Body of pancreas (tissue), 4 donors: ENCODE measurements around the gene NIPA2.

Experiments
- CTCF ChIP-seq, 7 experiments: fragments of 450-650 bp in 4 of 7; fragments of 200-600 bp in 3 of 7; sonication (generic) in 3 of 7; IDR thresholded peaks; one replicate each; pipeline ENCODE4 v1.5.1; 2016 to 2019; ENCODE audit warnings: antibody characterized with exemption in 7 of 7
- POLR2A ChIP-seq, 3 donors: fragments of 450-650 bp; IDR thresholded peaks; one replicate each; pipeline ENCODE4 v1.6.1; 2016; ENCODE audit warnings: antibody characterized with exemption in 3 of 3, mild to moderate bottlenecking in 2 of 3

GRCh38 chr15:22907161-22907950 is 68.9 kb downstream of the NIPA2 start:
- TF ChIP-seq CTCF (IDR thresholded peaks at IDR 0.05) (no peak), POLR2A (IDR thresholded peaks at IDR 0.05) (no peak)
